ENCODE measurements around the gene TECR. TPM values are rescaled to one million over a fixed set of nuclear protein-coding genes. Genes with fewer than 3 reads are reported as not detected.

TECR gene
- total and polyA plus RNA-seq, 2 donors (not counting 3 experiments of a cell fraction or from before 2014, with no cell fraction given) = 109 to 193 TPM

DNA sequence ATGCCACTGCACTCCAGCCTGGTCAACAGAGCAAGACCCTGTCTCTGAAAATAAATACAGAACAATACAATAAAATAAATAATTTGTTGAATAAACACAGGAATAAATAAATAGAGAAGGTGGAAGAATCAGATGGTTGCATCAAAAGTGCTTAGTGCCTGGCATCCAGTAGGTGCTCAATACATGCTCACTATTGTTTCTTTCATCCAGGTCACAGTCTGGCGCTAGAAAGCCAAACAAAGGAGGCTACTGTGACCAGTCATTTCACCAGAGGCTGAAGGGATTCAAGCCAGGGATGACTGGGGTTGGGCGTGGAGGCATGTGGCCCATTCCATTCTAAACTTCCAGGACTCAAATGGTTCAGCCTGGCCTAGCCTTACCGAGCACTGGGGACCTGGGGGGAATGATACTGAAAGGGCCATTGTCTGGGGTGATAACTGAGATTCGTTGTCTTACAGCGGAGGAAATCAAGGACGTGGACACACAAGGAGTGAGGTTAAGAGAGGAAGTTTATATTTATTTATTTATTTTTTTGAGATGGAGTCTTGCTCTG lies 46.1 kb downstream of the TECR start:
- no peak overlapping the region for H3K9ac ChIP-seq (replicated peaks; ENCODE audit: extremely low read depth, insufficient read depth, low read length)
- H3K4me2 ChIP-seq (ENCODE audit: insufficient read depth, low read length) = no peak overlapping the region
- no peaks in the 10 kb centered on the region for H3K36me3 ChIP-seq (ENCODE audit: control insufficient read depth in 2 of 2, extremely low read depth in 1 of 2, insufficient read depth in 2 of 2, low read length in 2 of 2)
- H3K4me1 ChIP-seq (ENCODE audit: control insufficient read depth, extremely low read depth, insufficient read depth, low read length) = peaks cover 7% of the 10 kb centered on the region
- intact Hi-C loops (cut with micrococcal nuclease) = no loop called here
- BruUV-seq (replicated peaks) = no TSS peak
- CTCF ChIA-PET = interaction anchor here (12.1 kb wide), 1 partner anchor 112 kb away, joined by 342 read pairs; the partner anchor contains the start of gene ZNF333
- peaks cover 11% of the 10 kb centered on the region for H3K79me2 ChIP-seq (ENCODE audit: control insufficient read depth, insufficient read depth, low read length)
- POLR2A ChIA-PET = no interaction called here
- H4K20me1 ChIP-seq (replicated peaks; ENCODE audit: control insufficient read depth, extremely low read depth, insufficient read depth, low read length) = no peaks in the 10 kb centered on the region
- H2AFZ ChIP-seq (ENCODE audit: low read depth, low read length) = no peak overlapping the region
- H3K9me1 ChIP-seq (replicated peaks; ENCODE audit: control insufficient read depth, extremely low read depth, insufficient read depth, low read length) = no peaks in the 10 kb centered on the region
- no peaks in the 10 kb centered on the region for H3K27me3 ChIP-seq (ENCODE audit: control insufficient read depth in 2 of 2, insufficient read depth in 2 of 2, low read length in 2 of 2)
- no peak overlapping the region for H3K4me3 ChIP-seq (replicated peaks in 1 of 3; ENCODE audit: insufficient read depth in 1 of 3, low read depth in 1 of 3, low read length in 3 of 3)
- dilution Hi-C loops (cut with MboI; ENCODE audit: extremely low pct_ligation_motif_present, low sequenced_read_pairs) = no loop called here
- no peak for FAIRE-seq
- TF ChIP-seq FOS (IDR thresholded peaks at IDR 0.05; ENCODE audit: borderline replicate concordance, insufficient read depth, low read length) = no peak
- TF ChIP-seq, protein P1, sequence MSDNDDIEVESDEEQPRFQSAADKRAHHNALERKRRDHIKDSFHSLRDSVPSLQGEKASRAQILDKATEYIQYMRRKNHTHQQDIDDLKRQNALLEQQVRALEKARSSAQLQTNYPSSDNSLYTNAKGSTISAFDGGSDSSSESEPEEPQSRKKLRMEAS (IDR thresholded peaks at IDR 0.05; ENCODE audit: insufficient read depth, insufficient read length) = no peak
- no peak for TF ChIP-seq EZH2 (IDR thresholded peaks at IDR 0.05; ENCODE audit: borderline replicate concordance, low read depth, low read length, severe bottlenecking)
- no peak for TF ChIP-seq POLR2AphosphoS5 (IDR thresholded peaks at IDR 0.05; ENCODE audit: insufficient read depth, low read depth, low read length)
- no peak for TF ChIP-seq JUN (IDR thresholded peaks at IDR 0.05; ENCODE audit: borderline replicate concordance, insufficient read depth, insufficient read length, low read depth)
- TF ChIP-seq POLR2A (IDR thresholded peaks at IDR 0.05; ENCODE audit: low read depth, low read length) = no peak
- no peak for TF ChIP-seq MYC (IDR thresholded peaks at IDR 0.05; ENCODE audit: low read depth, low read length)
- TF ChIP-seq CTCF (IDR thresholded peaks at IDR 0.05; ENCODE audit: extremely low read depth in 1 of 2, insufficient read depth in 1 of 2, low read depth in 1 of 2, low read length in 2 of 2) = no peak
- no peak for TF ChIP-seq GATA2 (IDR thresholded peaks at IDR 0.05; ENCODE audit: insufficient read depth, insufficient read length, low read depth, low read length)
- H3K27ac ChIP-seq (ENCODE audit: insufficient read depth, low read depth, low read length) = no peak overlapping the region
- no peak for DNase-seq (ENCODE audit: low read depth, low spot score)
- H3K9me3 ChIP-seq (replicated peaks; ENCODE audit: control insufficient read depth, insufficient read depth, low read length) = no peaks in the 10 kb centered on the region
